ENCODE data around the gene MTHFD2L. TPM values are rescaled to one million over a fixed set of nuclear protein-coding genes. Genes with fewer than 3 reads are reported as not detected.

The MTHFD2L gene
- total RNA-seq, 1 donor from 2014 or later, result 14.1 TPM

GRCh38 chr4:74317616-74318246 lies 159.8 kb downstream of the MTHFD2L start:
- ATAC-seq, result no peak
- intact Hi-C loops (cut with DNase I), result no loop called here

GRCh38 chr4:74318276-74318675 lies 160.4 kb downstream of the MTHFD2L start:
- no peaks in the 10 kb centered on the region for H3K27me3 ChIP-seq
- no peaks in the 10 kb centered on the region for H3K4me1 ChIP-seq
- no peaks in the 10 kb centered on the region for H3K9me3 ChIP-seq
- intact Hi-C loops (cut with DNase I), result no loop called here
- no peak overlapping the region for H3K4me3 ChIP-seq
- TF ChIP-seq CTCF (IDR thresholded peaks at IDR 0.05), result no peak
- ATAC-seq, result no peak
- no peaks in the 10 kb centered on the region for H3K36me3 ChIP-seq
- DNase-seq, result no peak
- H3K27ac ChIP-seq, result no peak overlapping the region

More at GRCh38 chr4:74317616-74318246, 159.8 kb downstream of the MTHFD2L start:
- TF ChIP-seq CTCF (IDR thresholded peaks at IDR 0.05), result no peak
- H3K4me3 ChIP-seq, result no peak overlapping the region
- DNase-seq, result no peak
- no peaks in the 10 kb centered on the region for H3K27me3 ChIP-seq
- H3K36me3 ChIP-seq, result no peaks in the 10 kb centered on the region
- no peak overlapping the region for H3K27ac ChIP-seq
- no peaks in the 10 kb centered on the region for H3K9me3 ChIP-seq
- H3K4me1 ChIP-seq, result no peaks in the 10 kb centered on the region

- Histone ChIP-seq H3K9me3 (no peaks in the 10 kb centered on the region), H3K27ac (no peak overlapping the region), H3K4me1 (no peaks in the 10 kb centered on the region), H3K4me3 (no peak overlapping the region), H3K27me3 (peaks cover 4% of the 10 kb centered on the region), H3K36me3 (no peaks in the 10 kb centered on the region)
- ATAC-seq (no peak), DNase-seq (no peak)
- intact Hi-C loops (cut with DNase I), result no loop called here
- TF ChIP-seq CTCF (IDR thresholded peaks at IDR 0.05), result no peak
These were observed 161.6 kb downstream of the MTHFD2L start for GRCh38 chr4:74319470-74319869.

- no peak overlapping the region for H3K4me3 ChIP-seq
- ATAC-seq (peak; percentile 97), DNase-seq (peak; percentile 70)
- intact Hi-C loops (cut with DNase I), result no loop called here
- no peaks in the 10 kb centered on the region for H3K36me3 ChIP-seq
- H3K4me1 ChIP-seq, result no peaks in the 10 kb centered on the region
- H3K9me3 ChIP-seq, result no peaks in the 10 kb centered on the region
- TF ChIP-seq CTCF (IDR thresholded peaks at IDR 0.05), result peak; percentile 49
- H3K27ac ChIP-seq, result no peak overlapping the region
- peaks cover 4% of the 10 kb centered on the region for H3K27me3 ChIP-seq
These were observed 162.7 kb downstream of the MTHFD2L start for GRCh38 chr4:74320559-74321118.

GRCh38 chr4:74322301-74322700 lies 164.4 kb downstream of the MTHFD2L start:
- Histone ChIP-seq H3K4me3 (no peak overlapping the region), H3K4me1 (no peaks in the 10 kb centered on the region), H3K36me3 (no peaks in the 10 kb centered on the region), H3K27me3 (peaks cover 4% of the 10 kb centered on the region), H3K27ac (no peak overlapping the region), H3K9me3 (no peaks in the 10 kb centered on the region)
- DNase-seq, result no peak
- no peak for TF ChIP-seq CTCF (IDR thresholded peaks at IDR 0.05)
- intact Hi-C loops (cut with DNase I), result no loop called here
- ATAC-seq, result no peak
